ENCODE results near the gene ARHGAP42.

ARHGAP42 gene

GRCh38 chr11:100739666-100740065 lies 52.6 kb downstream of the ARHGAP42 start:
- Histone ChIP-seq H3K4me2 (ENCODE audit: low read depth, low read length, poor library complexity, severe bottlenecking) (no peak overlapping the region), H4K20me1 (ENCODE audit: low read depth, low read length) (no peaks in the 10 kb centered on the region), H3K9me3 (ENCODE audit: insufficient read depth, low read length) (no peaks in the 10 kb centered on the region), H3F3A (ENCODE audit: insufficient read depth) (no peaks in the 10 kb centered on the region), H3K4me3 (ENCODE audit: insufficient read depth, low read length, poor library complexity, severe bottlenecking) (no peak overlapping the region), H2AFZ (ENCODE audit: low read depth, low read length, severe bottlenecking) (no peak overlapping the region), H3K79me2 (ENCODE audit: insufficient read depth, low read length) (no peaks in the 10 kb centered on the region), H3K36me3 (ENCODE audit: low read length) (no peaks in the 10 kb centered on the region), H3K9me2 (replicated peaks; ENCODE audit: insufficient read depth, low read length) (no peaks in the 10 kb centered on the region), H3K27ac (ENCODE audit: low read depth, low read length) (no peak overlapping the region), H3K9ac (ENCODE audit: low read length) (no peak overlapping the region), H3K27me3 (ENCODE audit: low read length) (no peaks in the 10 kb centered on the region)
- TF ChIP-seq CTCF (IDR thresholded peaks at IDR 0.05; ENCODE audit: insufficient read depth, low read length, poor library complexity, severe bottlenecking): no peak
- no peak for TF ChIP-seq EZH2phosphoT487 (conservative IDR thresholded peaks at IDR 0.05; ENCODE audit: low read length)

GRCh38 chr11:100740440-100740839 lies 53.4 kb downstream of the ARHGAP42 start:
- no peaks in the 10 kb centered on the region for H4K20me1 ChIP-seq (ENCODE audit: low read depth, low read length)
- H3K27ac ChIP-seq (ENCODE audit: low read depth, low read length): no peak overlapping the region
- no peaks in the 10 kb centered on the region for H3K27me3 ChIP-seq (ENCODE audit: low read length)
- H3K4me2 ChIP-seq (ENCODE audit: low read depth, low read length, poor library complexity, severe bottlenecking): no peak overlapping the region
- no peak overlapping the region for H2AFZ ChIP-seq (ENCODE audit: low read depth, low read length, severe bottlenecking)
- no peaks in the 10 kb centered on the region for H3K79me2 ChIP-seq (ENCODE audit: insufficient read depth, low read length)
- H3K36me3 ChIP-seq (ENCODE audit: low read length): no peaks in the 10 kb centered on the region
- TF ChIP-seq EZH2phosphoT487 (conservative IDR thresholded peaks at IDR 0.05; ENCODE audit: low read length) (no peak), CTCF (IDR thresholded peaks at IDR 0.05; ENCODE audit: insufficient read depth, low read length, poor library complexity, severe bottlenecking) (no peak)
- no peak overlapping the region for H3K4me3 ChIP-seq (ENCODE audit: insufficient read depth, low read length, poor library complexity, severe bottlenecking)
- H3F3A ChIP-seq (ENCODE audit: insufficient read depth): no peaks in the 10 kb centered on the region
- no peak overlapping the region for H3K9ac ChIP-seq (ENCODE audit: low read length)
- H3K9me2 ChIP-seq (replicated peaks; ENCODE audit: insufficient read depth, low read length): no peaks in the 10 kb centered on the region
- no peaks in the 10 kb centered on the region for H3K9me3 ChIP-seq (ENCODE audit: insufficient read depth, low read length)

- Histone ChIP-seq H3F3A (ENCODE audit: insufficient read depth) (no peaks in the 10 kb centered on the region), H2AFZ (ENCODE audit: low read depth, low read length, severe bottlenecking) (no peak overlapping the region), H3K9ac (ENCODE audit: low read length) (no peak overlapping the region), H3K27ac (ENCODE audit: low read depth, low read length) (no peak overlapping the region), H3K27me3 (ENCODE audit: low read length) (no peaks in the 10 kb centered on the region), H3K9me2 (replicated peaks; ENCODE audit: insufficient read depth, low read length) (no peaks in the 10 kb centered on the region), H3K79me2 (ENCODE audit: insufficient read depth, low read length) (no peaks in the 10 kb centered on the region), H3K4me2 (ENCODE audit: low read depth, low read length, poor library complexity, severe bottlenecking) (no peak overlapping the region), H4K20me1 (ENCODE audit: low read depth, low read length) (no peaks in the 10 kb centered on the region), H3K4me3 (ENCODE audit: insufficient read depth, low read length, poor library complexity, severe bottlenecking) (no peak overlapping the region), H3K9me3 (ENCODE audit: insufficient read depth, low read length) (no peaks in the 10 kb centered on the region), H3K36me3 (ENCODE audit: low read length) (no peaks in the 10 kb centered on the region)
- TF ChIP-seq EZH2phosphoT487 (conservative IDR thresholded peaks at IDR 0.05; ENCODE audit: low read length) (no peak), CTCF (IDR thresholded peaks at IDR 0.05; ENCODE audit: insufficient read depth, low read length, poor library complexity, severe bottlenecking) (no peak)
Measured at GRCh38 chr11:100741866-100742625, 55.0 kb downstream of the ARHGAP42 start.

All from SU-DHL-6 (cell line).